B cell (primary cell): ENCODE measurements around the gene DMKN. TPM values are rescaled to one million over a fixed set of nuclear protein-coding genes. Genes with fewer than 3 reads are reported as not detected.

ENCODE experiments used
- ATAC-seq: fragments of 200-7000 bp; cut with Tn5 transposase; one replicate; pipeline ENCODE4 v1.10.0; 2021; ENCODE audit warnings: low read depth, mild to moderate bottlenecking, moderate number of reproducible peaks, moderate library complexity
- CTCF ChIA-PET: fragments of 350-600 bp; sonication (Branson Sonifier 250); formaldehyde crosslinking; loops from one replicate; lab custom pipeline; 2021; ENCODE audit warnings: antibody characterized with exemption, inconsistent platforms; lab: Charles Lee
- POLR2A ChIA-PET: fragments of 350-600 bp; sonication (Branson Sonifier 250); formaldehyde crosslinking; loops from one replicate; lab custom pipeline; 2021; ENCODE audit warnings: antibody characterized with exemption; lab: Charles Lee
- DNase-seq: peaks from one replicate; pipeline ENCODE4 v3.0.0; 2013
- H2AFZ ChIP-seq: 2 replicates; pipeline ENCODE4 v1.6.1; 2012; ENCODE audit warnings: mild to moderate bottlenecking, low read depth, low read length; ENCODE audit not compliant: insufficient read depth, poor library complexity, severe bottlenecking
- H3K27ac ChIP-seq, 2 donors: 1 replicate in 1 of 2; 2 replicates in 1 of 2; pipeline ENCODE4 v1.5.1; 2012 to 2013; ENCODE audit warnings: low read length in 2 of 2, mild to moderate bottlenecking in 2 of 2, moderate library complexity in 1 of 2
- H3K27me3 ChIP-seq, 4 experiments: fragments of 200-600 bp in 1 of 4; sonication (generic) in 1 of 4; replicated peaks in 1 of 4; 1 replicate in 2 of 4; 2 replicates in 2 of 4; pipeline versions ENCODE4 v1.6.1 to v1.7.0; 2013 to 2016; ENCODE audit warnings: low read length in 3 of 4, mild to moderate bottlenecking in 2 of 4, mixed read lengths in 1 of 4, moderate library complexity in 1 of 4; ENCODE audit not compliant: insufficient read depth in 4 of 4, control insufficient read depth in 3 of 4; ENCODE audit errors: control extremely low read depth in 1 of 4
- H3K36me3 ChIP-seq, 2 experiments: replicated peaks in 1 of 2; 1 replicate in 1 of 2; 2 replicates in 1 of 2; pipeline versions ENCODE4 v1.6.1 to v1.7.1; 2013; ENCODE audit warnings: low read length in 1 of 2; ENCODE audit not compliant: insufficient read depth in 2 of 2, control insufficient read depth in 1 of 2; ENCODE audit errors: control extremely low read depth in 1 of 2, extremely low read depth in 1 of 2
- H3K4me1 ChIP-seq, 2 donors: fragments of 200-600 bp in 1 of 2; sonication (generic) in 1 of 2; 1 replicate in 1 of 2; 2 replicates in 1 of 2; pipeline versions ENCODE4 v1.5.1 to v1.6.1; 2013 to 2017; ENCODE audit warnings: low read length in 2 of 2; ENCODE audit not compliant: control insufficient read depth in 2 of 2, insufficient read depth in 2 of 2
- H3K4me2 ChIP-seq: replicated peaks from 2 replicates; pipeline ENCODE3; 2012; ENCODE audit warnings: mild to moderate bottlenecking, low read depth, low read length; ENCODE audit not compliant: poor library complexity, severe bottlenecking
- H3K4me3 ChIP-seq, 5 experiments: fragments of 200-600 bp in 1 of 5; sonication (generic) in 1 of 5; 1 replicate in 3 of 5; 2 replicates in 2 of 5; pipeline versions ENCODE4 v1.5.1 to v1.7.0; 2011 to 2016; ENCODE audit warnings: low read length in 4 of 5, mild to moderate bottlenecking in 4 of 5, low read depth in 2 of 5, control low read depth in 1 of 5, moderate library complexity in 1 of 5; ENCODE audit not compliant: insufficient read depth in 1 of 5; ENCODE audit errors: control extremely low read depth in 1 of 5, extremely low read depth in 1 of 5
- H3K79me2 ChIP-seq: fragments of 200-600 bp; sonication (generic); one replicate; pipeline ENCODE4 v1.6.0; 2016; ENCODE audit warnings: low read length; ENCODE audit not compliant: control insufficient read depth, insufficient read depth
- H3K9ac ChIP-seq: fragments of 200-600 bp; sonication (generic); 2 replicates; pipeline ENCODE4 v1.6.1; 2017; ENCODE audit warnings: mild to moderate bottlenecking, low read length, moderate library complexity
- H3K9me3 ChIP-seq, 3 donors: one replicate each; pipeline versions ENCODE4 v1.6.1 to v1.7.1; 2013; ENCODE audit warnings: low read length in 2 of 3; ENCODE audit not compliant: control insufficient read depth in 2 of 3, insufficient read depth in 1 of 3; ENCODE audit errors: control extremely low read depth in 1 of 3
- H4K20me1 ChIP-seq: 2 replicates; pipeline ENCODE4 v1.6.0; 2012; ENCODE audit warnings: mild to moderate bottlenecking, low read length; ENCODE audit not compliant: insufficient read depth, control insufficient read depth, poor library complexity, severe bottlenecking
- H3K27ac Mint-ChIP-seq: one replicate; pipeline ENCODE4 v1.8.0; 2021; ENCODE audit warnings: mixed read lengths
- H3K27me3 Mint-ChIP-seq: one replicate; pipeline ENCODE4 v1.8.0; 2021; ENCODE audit warnings: mixed read lengths
- H3K4me1 Mint-ChIP-seq: one replicate; pipeline ENCODE4 v1.8.0; 2021; ENCODE audit warnings: mixed read lengths
- H3K4me3 Mint-ChIP-seq: one replicate; pipeline ENCODE4 v1.8.0; 2021; ENCODE audit warnings: mixed read lengths
- H3K9me3 Mint-ChIP-seq: one replicate; pipeline ENCODE4 v1.8.0; 2022; ENCODE audit warnings: mixed read lengths; ENCODE audit not compliant: insufficient read depth
- CTCF ChIP-seq: fragments of 200-600 bp; IDR thresholded peaks from one replicate; pipeline ENCODE4 v1.8.0; 2022; ENCODE audit warnings: antibody characterized with exemption, mild to moderate bottlenecking
- EZH2 ChIP-seq: IDR thresholded peaks from 2 replicates; pipeline ENCODE4 v1.6.1; 2012; ENCODE audit warnings: borderline replicate concordance, low read depth, mild to moderate bottlenecking, moderate library complexity, low read length; ENCODE audit not compliant: insufficient read depth, poor library complexity, severe bottlenecking
- WGBS: methylation state at CpG from one replicate; pipeline ENCODE4 v1.1.5; 2013; ENCODE audit warnings: missing lambda C conversion rate; ENCODE audit not compliant: insufficient coverage; 5-methylcytosine and 5-hydroxymethylcytosine counted together
- intact Hi-C: fragments of 100-400 bp; cut with micrococcal nuclease; formaldehyde crosslinking; loops from one replicate; pipeline ENCODE4 v1.10.0; 2022
- polyA plus RNA-seq: library from polyadenylated mRNA; depleted of rRNA; stranded (reverse); fragments of >200 nt; gene quantifications from 2 replicates; pipeline ENCODE4 v1.2.3, GENCODE V29; 2012
- total RNA-seq, 2 donors: library from RNA; stranded (reverse); fragments of 120-200 nt in 1 of 2; gene quantifications; 1 replicate in 1 of 2; 2 replicates in 1 of 2; pipeline versions ENCODE4 v1.2.3 to v1.2.4, GENCODE V29; 2013 to 2022

DMKN gene
- total and polyA plus RNA-seq, 2 donors (not counting 1 experiment from before 2014, with no cell fraction given), result 0.58 to 4.5 TPM

- WGBS, result 3% methylated on average over 5 of the region's 10 CpGs
- intact Hi-C loops, result no loop called here
- H3K4me1 ChIP-seq, result peaks cover 78 to 84% of the 10 kb centered on the region in 2 donors
- no peak for TF ChIP-seq EZH2
- no peak for TF ChIP-seq CTCF
- ATAC-seq (peak; percentile 67), DNase-seq (peak; percentile 87)
- Mint-ChIP-seq H3K4me1 (peaks cover 76% of the 10 kb centered on the region), H3K27ac (peak overlapping the region; percentile 74), H3K27me3 (no peaks in the 10 kb centered on the region), H3K9me3 (no peaks in the 10 kb centered on the region), H3K4me3 (peak overlapping the region; percentile 69)
- H3K79me2 ChIP-seq, result no peaks in the 10 kb centered on the region
- no peak overlapping the region for H2AFZ ChIP-seq
- peak overlapping the region; percentile 85 for H3K4me2 ChIP-seq
- peak overlapping the region; percentile 47 for H3K9ac ChIP-seq
- ChIA-PET POLR2A (interaction anchor here (1.3 to 1.7 kb wide), 2 partner anchors 36 to 112 kb away, joined by 3 to 6 read pairs; partner anchors contain the start of gene FFAR1), CTCF (interaction anchor here (0.8 to 3.4 kb wide), 8 partner anchors 10 to 260 kb away, joined by 3 to 20 read pairs (median 5); no protein-coding TSS in a partner anchor)
- no peaks in the 10 kb centered on the region for H3K27me3 ChIP-seq
- peak overlapping the region in 4 of 5 experiments; percentile 7 to 42 (median 15) for H3K4me3 ChIP-seq
- H3K36me3 ChIP-seq, result no peaks in the 10 kb centered on the region
- no peak overlapping the region for H3K27ac ChIP-seq
- H3K9me3 ChIP-seq, result no peaks in the 10 kb centered on the region
- no peaks in the 10 kb centered on the region for H4K20me1 ChIP-seq
Observed at GRCh38 chr19:35458731-35459391, 54.6 kb downstream of the DMKN start.

- Histone ChIP-seq H3K4me3 (peak overlapping the region in 1 of 5 experiments; percentile 42), H3K9me3 (no peaks in the 10 kb centered on the region), H3K27me3 (no peaks in the 10 kb centered on the region), H3K9ac (no peak overlapping the region), H3K36me3 (no peaks in the 10 kb centered on the region), H4K20me1 (no peaks in the 10 kb centered on the region), H3K4me2 (peak overlapping the region; percentile 85), H3K27ac (no peak overlapping the region), H3K4me1 (peaks cover 71 to 77% of the 10 kb centered on the region in 2 donors), H3K79me2 (no peaks in the 10 kb centered on the region), H2AFZ (no peak overlapping the region)
- Mint-ChIP-seq H3K27me3 (no peaks in the 10 kb centered on the region), H3K27ac (no peak overlapping the region), H3K4me3 (no peak overlapping the region), H3K9me3 (no peaks in the 10 kb centered on the region), H3K4me1 (peaks cover 69% of the 10 kb centered on the region)
- POLR2A ChIA-PET, result no interaction called here
- no peak for ATAC-seq
- intact Hi-C loops, result no loop called here
- CTCF ChIA-PET, result interaction anchor here (0.8 to 3.4 kb wide), 5 partner anchors 9 to 259 kb away, joined by 3 to 20 read pairs (median 4); no protein-coding TSS in a partner anchor
- TF ChIP-seq CTCF (no peak), EZH2 (no peak)
- WGBS, result 83% methylated on average over 1 of the region's 1 CpG
- no peak for DNase-seq
Observed at GRCh38 chr19:35458192-35458591, 55.3 kb downstream of the DMKN start.
